NT2/D1 (cell line): Measurements from ENCODE around the gene ZNF837.

ENCODE experiments used
- SUZ12 ChIP-seq: IDR thresholded peaks from 2 replicates; pipeline ENCODE4 v1.6.1; 2011; ENCODE audit not compliant: insufficient read length, insufficient read depth; ENCODE audit errors: extremely low read depth
- YY1 ChIP-seq: IDR thresholded peaks from 2 replicates; pipeline ENCODE4 v1.6.1; 2011; ENCODE audit not compliant: insufficient read length, insufficient read depth
- ZNF274 ChIP-seq: IDR thresholded peaks from 2 replicates; pipeline ENCODE4 v1.6.1; 2011; ENCODE audit warnings: mild to moderate bottlenecking, low read depth, low read length

DNA sequence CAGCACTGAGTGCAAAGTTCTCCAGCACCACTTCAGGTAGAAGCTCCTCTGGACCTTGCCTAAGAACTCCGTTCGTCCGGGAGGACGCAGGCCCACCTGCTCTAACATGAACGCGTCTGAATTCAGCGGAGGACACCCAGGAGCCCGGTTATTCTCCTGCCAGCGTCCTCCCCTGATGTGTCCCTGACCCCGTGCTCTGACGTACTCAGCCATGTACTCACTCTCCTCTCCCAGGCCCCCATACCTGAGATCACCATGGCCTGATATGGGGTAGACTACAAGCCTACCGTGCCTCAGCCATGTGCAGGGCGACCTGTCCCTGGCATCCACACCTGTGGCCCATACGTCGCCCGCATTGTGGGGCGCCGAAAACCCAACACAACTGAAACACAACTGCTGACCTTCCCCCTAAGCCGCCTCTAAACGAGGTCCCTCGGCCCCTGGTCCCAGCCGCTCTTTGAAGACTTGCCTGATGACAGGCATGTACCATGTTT, 26.9 kb upstream of the ZNF837 start:
- no peak for TF ChIP-seq SUZ12
- no peak for TF ChIP-seq YY1
- TF ChIP-seq ZNF274, result no peak
